ENCODE measurements around the gene BRD4. TPM values are rescaled to one million over a fixed set of nuclear protein-coding genes. Genes with fewer than 3 reads are reported as not detected.

BRD4 gene
- total and polyA plus RNA-seq, 10 of the 15 experiments (the other 5 are each of a cell fraction or from before 2014, with no cell fraction given) = 5.3 to 84.4 (median 11.8) TPM

DNA sequence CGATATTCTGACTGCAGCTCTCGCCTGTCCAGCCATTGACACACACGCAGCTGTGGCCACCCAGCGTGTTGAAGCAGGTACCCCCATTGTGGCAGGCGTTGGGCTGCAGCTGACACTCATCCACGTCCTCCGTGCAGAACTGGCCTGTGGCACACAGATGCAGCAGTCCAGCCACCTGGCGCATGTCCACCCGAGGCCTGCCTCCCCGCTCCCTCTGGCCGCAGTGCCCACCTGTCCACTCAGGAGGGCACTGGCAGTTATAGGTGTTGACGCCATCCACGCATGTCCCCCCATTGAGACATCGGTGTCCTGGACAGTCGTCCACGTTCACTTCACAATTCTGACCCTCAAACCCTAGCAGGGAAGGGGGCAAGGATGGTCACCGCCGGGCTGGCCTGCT is 140.8 kb downstream of the BRD4 start (continued):
- TF ChIP-seq BHLHE40 (IDR thresholded peaks at IDR 0.05; ENCODE audit: borderline replicate concordance in 1 of 2, low read depth in 2 of 2, low read length in 1 of 2) (no peak), BACH1 (IDR thresholded peaks at IDR 0.05; ENCODE audit: borderline replicate concordance) (no peak)

DNA sequence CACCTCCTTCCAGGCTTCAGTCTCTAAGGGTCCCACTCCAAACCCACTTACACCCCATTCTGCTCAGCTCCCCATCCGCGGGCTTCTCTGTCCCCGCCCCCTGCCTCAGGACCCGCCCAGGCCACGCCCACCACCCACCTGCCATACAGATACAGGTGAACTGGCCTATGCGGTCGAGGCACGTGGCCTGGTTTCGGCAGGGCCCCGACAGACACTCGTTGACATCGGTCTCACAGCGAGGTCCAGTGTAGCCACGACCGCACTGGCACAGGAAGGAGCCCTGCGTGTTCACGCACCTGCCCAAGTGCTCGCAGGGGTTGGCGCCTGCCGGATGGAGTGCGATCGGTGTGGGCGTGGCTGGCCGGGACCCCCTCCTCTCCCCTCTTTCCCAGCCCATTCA is 143.5 kb downstream of the BRD4 start:
- Histone ChIP-seq H3K9me3 (replicated peaks; ENCODE audit: control insufficient read depth, insufficient read depth, low read length) (no peaks in the 10 kb centered on the region), H3K4me2 (ENCODE audit: control insufficient read depth, insufficient read depth) (no peak overlapping the region), H3K27ac (ENCODE audit: control insufficient read depth, insufficient read depth) (no peak overlapping the region), H3K9ac (ENCODE audit: control insufficient read depth, insufficient read depth, low read length) (no peak overlapping the region), H4K20me1 (ENCODE audit: control insufficient read depth, insufficient read depth) (no peaks in the 10 kb centered on the region), H3K27me3 (replicated peaks in 1 of 2; ENCODE audit: control insufficient read depth in 2 of 2, insufficient read depth in 2 of 2, low read length in 1 of 2) (no peaks in the 10 kb centered on the region), H3K36me3 (ENCODE audit: control insufficient read depth in 2 of 2, insufficient read depth in 2 of 2, low read length in 1 of 2) (no peaks in the 10 kb centered on the region), H2AFZ (ENCODE audit: control insufficient read depth, low read depth, low read length) (no peak overlapping the region), H3K4me1 (ENCODE audit: control insufficient read depth, insufficient read depth, low read length) (peaks cover 3% of the 10 kb centered on the region; the same call in 1 of the 2 replicates), H3K79me2 (ENCODE audit: control insufficient read depth, insufficient read depth, low read length) (no peaks in the 10 kb centered on the region), H3K4me3 (no peak overlapping the region)
- no peak for ATAC-seq
- intact Hi-C loops (cut with micrococcal nuclease; ENCODE audit: unreplicated experiment) (no loop called here), in situ Hi-C loops (cut with MboI) (no loop called here)
- POLR2A ChIA-PET = no interaction called here
- no peak for TF ChIP-seq MEF2B (IDR thresholded peaks at IDR 0.05; ENCODE audit: partially characterized antibody, poor library complexity, severe bottlenecking)
- no peak for TF ChIP-seq TAF1 (IDR thresholded peaks at IDR 0.05; ENCODE audit: borderline replicate concordance, low read depth, low read length)
- no peak for TF ChIP-seq CBX3 (IDR thresholded peaks at IDR 0.05; ENCODE audit: borderline replicate concordance, low read depth)
- no peak for TF ChIP-seq RCOR1 (conservative IDR thresholded peaks at IDR 0.05; ENCODE audit: low read depth, low read length)
- no peak for TF ChIP-seq SIN3A (IDR thresholded peaks at IDR 0.05; ENCODE audit: low read depth, low read length)
- no peak for DNase-seq (ENCODE audit: low read depth, low spot score)
- FAIRE-seq = no peak
- SMC1A ChIA-PET (ENCODE audit: uncharacterized antibody, unreplicated experiment) = no interaction called here
- BruUV-seq (replicated peaks) = no TSS peak
- WGBS (ENCODE audit: insufficient coverage, insufficient replicate concordance, low lambda C conversion rate, missing lambda C conversion rate) = 71% methylated on average over 22 of the region's 24 CpGs
- CTCF ChIA-PET = interaction anchor here (2.4 kb wide), 1 partner anchor 367 kb away, joined by 5 read pairs; no protein-coding TSS in a partner anchor
- RAD21 ChIA-PET (ENCODE audit: unreplicated experiment) = no interaction called here
